Measurements from ENCODE around the gene NAT16.
A peak's percentile ranks its signal among the peaks of the same experiment; 100 is the strongest.
"Not testable (repeated sequence)": the region's sequence is repeated elsewhere in the genome, so short reads cannot be mapped to it uniquely, and the experiment has no call there.

Gene NAT16

DNA sequence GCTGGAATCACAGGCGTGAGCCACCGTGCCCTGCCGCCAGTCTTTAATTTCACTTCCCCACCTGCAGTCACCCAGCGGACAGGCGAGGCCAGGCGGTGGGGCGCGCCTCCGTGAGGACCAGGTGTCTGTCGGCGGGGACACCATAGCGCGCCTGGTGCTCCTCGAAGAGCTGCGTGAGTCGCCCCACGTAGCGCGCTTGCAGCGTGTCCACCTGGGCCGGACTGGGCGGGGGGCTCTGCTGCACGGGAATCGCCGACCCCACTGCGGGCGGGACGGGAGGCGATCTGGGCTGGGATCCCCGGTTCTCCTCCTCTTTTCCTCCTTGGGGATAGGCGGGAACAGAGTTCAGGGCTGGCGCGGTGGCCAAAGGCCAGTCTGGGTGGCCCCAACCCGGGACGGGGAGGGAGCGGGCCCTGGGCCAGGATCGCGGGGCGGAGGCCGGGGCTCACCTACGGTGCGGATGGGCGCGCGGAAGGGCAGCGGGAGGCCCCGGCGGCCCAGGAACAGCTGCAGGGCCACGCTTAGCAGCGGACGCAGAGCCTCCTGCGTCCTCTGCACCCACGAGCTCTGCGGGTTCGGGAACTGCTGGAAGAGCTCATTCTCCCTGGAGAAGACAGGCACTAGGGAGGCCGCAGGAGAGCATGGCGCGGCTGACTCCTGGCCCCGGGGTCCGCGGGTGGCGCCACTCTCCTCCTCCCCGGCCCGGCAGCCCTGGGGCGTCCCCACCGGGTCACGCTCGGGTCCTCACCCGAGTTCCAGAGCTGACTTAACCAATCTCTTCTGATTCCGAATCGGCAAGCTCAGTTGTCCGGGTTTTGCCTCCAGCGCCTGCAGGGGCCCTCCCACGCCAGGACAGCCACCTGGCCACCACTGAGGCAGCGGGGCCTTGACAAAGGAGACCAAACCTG, 21.9 kb upstream of the NAT16 start:
- WGBS: 86% methylated on average over 75 of the region's 75 CpGs
- Histone ChIP-seq H3K9me3 (ENCODE audit: insufficient read depth, low read depth, low read length) (no peaks in the 10 kb centered on the region), H3K4me1 (ENCODE audit: insufficient read depth, low read length) (peaks cover 10% of the 10 kb centered on the region), H3K27ac (ENCODE audit: low read depth, low read length) (no peak overlapping the region), H3K36me3 (ENCODE audit: insufficient read depth, low read length) (peaks cover 6% of the 10 kb centered on the region; the same call in 1 of the 2 replicates), H3K4me3 (ENCODE audit: low read length) (peak overlapping the region; percentile 54), H3K27me3 (ENCODE audit: insufficient read depth, low read length) (peaks cover 16% of the 10 kb centered on the region), H3K9ac (ENCODE audit: low read depth, low read length) (peak overlapping the region; percentile 54)

DNA sequence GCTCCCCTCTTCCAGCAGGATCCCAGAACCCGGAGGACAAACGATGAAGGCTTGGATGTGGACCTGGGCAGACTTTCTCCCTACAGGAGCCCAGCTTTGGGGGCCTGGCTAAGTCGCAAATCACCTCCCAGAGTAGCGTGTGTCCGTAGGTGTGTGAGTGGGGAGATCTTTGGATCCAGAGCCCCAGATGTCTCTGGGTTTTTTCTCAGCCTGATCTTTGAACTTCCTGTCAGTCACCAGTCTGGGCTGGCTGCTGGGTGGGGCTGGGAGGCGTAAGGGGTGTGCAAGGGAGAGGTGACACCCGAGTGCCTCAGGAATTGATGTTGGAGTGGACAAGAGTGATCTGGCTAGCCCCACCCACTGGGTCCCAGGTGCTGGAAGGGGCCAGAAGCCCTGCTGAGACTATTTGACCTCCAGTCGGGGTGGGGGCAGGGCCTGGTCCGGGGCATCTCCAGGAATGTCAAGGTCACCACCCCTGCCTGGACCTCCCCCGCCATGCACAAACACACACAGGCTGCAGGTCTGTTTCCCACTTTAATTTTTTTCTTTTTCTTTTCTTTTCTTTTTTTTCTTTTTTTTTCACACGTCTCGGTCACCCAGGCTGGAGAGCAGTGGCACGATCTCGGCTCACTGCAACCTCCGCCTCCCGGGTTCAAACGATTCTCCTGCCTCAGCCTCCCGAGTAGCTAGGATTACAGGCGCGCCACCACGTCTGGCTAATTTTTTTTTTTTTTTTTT, 20.9 kb upstream of the NAT16 start, which contains the start of gene MOGAT3:
MOGAT3 (minus strand) TSS at position 175 of the 738 bp plus-strand sequence. CDS start 182 bp downstream, outside the sequence.
- peak within 1 kb of the TSS; percentile 54 for H3K9ac ChIP-seq (ENCODE audit: low read depth, low read length)
- peak within 1 kb of the TSS; percentile 54 for H3K4me3 ChIP-seq (ENCODE audit: low read length)
- H3K4me1 ChIP-seq (ENCODE audit: insufficient read depth, low read length): peaks cover 10% of the 10 kb centered on the region
- WGBS: 58% methylated on average over 21 of the region's 21 CpGs
- no peaks in the 10 kb centered on the region for H3K9me3 ChIP-seq (ENCODE audit: insufficient read depth, low read depth, low read length)
- H3K27ac ChIP-seq (ENCODE audit: low read depth, low read length): peak within 1 kb of the TSS; percentile 57; the same call in 1 of the 2 replicates
- peaks cover under 1% of the 10 kb centered on the region; the same call in 1 of the 2 replicates for H3K36me3 ChIP-seq (ENCODE audit: insufficient read depth, low read length)
- H3K27me3 ChIP-seq (ENCODE audit: insufficient read depth, low read length): peaks cover 16% of the 10 kb centered on the region

DNA sequence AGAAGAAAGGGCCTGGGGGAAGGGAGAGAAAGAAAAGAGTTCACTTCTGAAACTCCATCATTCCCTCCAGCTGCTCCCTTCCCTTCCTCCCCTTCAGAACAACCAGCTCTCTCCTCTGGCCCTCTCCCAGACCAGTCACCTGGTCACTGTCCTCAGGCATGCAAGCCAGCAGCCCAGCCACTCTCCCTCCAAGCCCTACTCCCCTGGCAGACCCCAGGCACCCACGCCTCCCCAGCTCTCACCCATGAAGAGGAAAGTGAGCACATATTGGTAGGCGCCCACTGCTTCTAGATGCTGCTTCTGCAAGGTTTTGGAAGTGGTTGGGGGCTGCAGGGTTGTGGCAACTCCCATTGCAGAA, 20.4 kb upstream of the NAT16 start:
- peak overlapping the region; percentile 57; the same call in 1 of the 2 replicates for H3K27ac ChIP-seq (ENCODE audit: low read depth, low read length)
- no peaks in the 10 kb centered on the region for H3K9me3 ChIP-seq (ENCODE audit: insufficient read depth, low read depth, low read length)
- peaks cover 16% of the 10 kb centered on the region for H3K27me3 ChIP-seq (ENCODE audit: insufficient read depth, low read length)
- H3K9ac ChIP-seq (ENCODE audit: low read depth, low read length): no peak overlapping the region
- no peak overlapping the region for H3K4me3 ChIP-seq (ENCODE audit: low read length)
- H3K36me3 ChIP-seq (ENCODE audit: insufficient read depth, low read length): no peaks in the 10 kb centered on the region
- peaks cover 10% of the 10 kb centered on the region for H3K4me1 ChIP-seq (ENCODE audit: insufficient read depth, low read length)
- 86% methylated on average over 2 of the region's 2 CpGs for WGBS

DNA sequence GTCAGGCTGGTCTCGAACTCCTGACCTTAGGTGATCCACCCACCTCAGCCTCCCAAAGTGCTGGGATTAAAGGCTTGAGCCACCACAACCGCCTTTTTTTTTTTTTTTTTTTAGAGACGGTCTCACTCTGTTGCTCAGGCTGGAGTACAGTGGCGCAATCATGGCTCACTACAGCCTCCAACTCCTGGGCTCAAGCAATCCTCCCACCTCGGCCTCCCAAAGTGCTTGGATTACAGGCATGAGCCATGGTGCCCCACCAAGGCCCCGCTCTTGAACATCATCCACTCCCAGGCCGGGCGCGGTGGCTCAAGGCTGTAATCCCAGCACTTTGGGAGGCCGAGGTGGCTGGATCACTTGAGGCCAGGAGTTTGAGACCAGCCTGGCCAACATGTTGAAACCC, 19.4 kb upstream of the NAT16 start:
- not testable (repeated sequence) for H3K4me3 ChIP-seq (ENCODE audit: low read length); H3K36me3 ChIP-seq (ENCODE audit: insufficient read depth, low read length); H3K9me3 ChIP-seq (ENCODE audit: insufficient read depth, low read depth, low read length); H3K27ac ChIP-seq (ENCODE audit: low read depth, low read length); H3K9ac ChIP-seq (ENCODE audit: low read depth, low read length)
- peaks cover 16% of the 10 kb centered on the region for H3K27me3 ChIP-seq (ENCODE audit: insufficient read depth, low read length)
- peaks cover 10% of the 10 kb centered on the region for H3K4me1 ChIP-seq (ENCODE audit: insufficient read depth, low read length)
- 95% methylated on average over 10 of the region's 10 CpGs for WGBS

DNA sequence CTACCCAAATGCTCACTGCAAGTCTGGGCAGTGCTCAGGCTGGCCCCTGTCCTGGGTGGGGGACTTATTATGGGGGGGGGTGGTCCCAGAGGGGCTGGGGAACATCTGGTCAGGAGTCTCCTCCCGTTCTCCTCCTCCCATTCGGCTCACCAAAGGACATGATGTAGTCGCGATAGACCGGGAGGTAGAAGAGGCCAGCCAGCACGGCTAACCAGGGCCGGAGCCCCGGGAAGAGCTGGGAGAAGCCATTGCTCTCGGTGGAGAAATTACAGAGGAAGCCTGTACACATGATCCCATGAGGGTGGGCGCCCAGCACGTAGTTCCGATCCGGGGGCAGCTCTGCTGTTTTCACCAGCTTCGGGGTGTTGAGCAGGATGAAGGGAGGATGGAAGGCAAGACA, 18.4 kb upstream of the NAT16 start:
- 90% methylated on average over 14 of the region's 14 CpGs for WGBS
- Histone ChIP-seq H3K9me3 (ENCODE audit: insufficient read depth, low read depth, low read length) (no peaks in the 10 kb centered on the region), H3K36me3 (ENCODE audit: insufficient read depth, low read length) (no peaks in the 10 kb centered on the region), H3K4me1 (ENCODE audit: insufficient read depth, low read length) (peaks cover 10% of the 10 kb centered on the region), H3K27ac (ENCODE audit: low read depth, low read length) (no peak overlapping the region), H3K27me3 (ENCODE audit: insufficient read depth, low read length) (peaks cover 16% of the 10 kb centered on the region), H3K9ac (ENCODE audit: low read depth, low read length) (no peak overlapping the region), H3K4me3 (ENCODE audit: low read length) (no peak overlapping the region)

DNA sequence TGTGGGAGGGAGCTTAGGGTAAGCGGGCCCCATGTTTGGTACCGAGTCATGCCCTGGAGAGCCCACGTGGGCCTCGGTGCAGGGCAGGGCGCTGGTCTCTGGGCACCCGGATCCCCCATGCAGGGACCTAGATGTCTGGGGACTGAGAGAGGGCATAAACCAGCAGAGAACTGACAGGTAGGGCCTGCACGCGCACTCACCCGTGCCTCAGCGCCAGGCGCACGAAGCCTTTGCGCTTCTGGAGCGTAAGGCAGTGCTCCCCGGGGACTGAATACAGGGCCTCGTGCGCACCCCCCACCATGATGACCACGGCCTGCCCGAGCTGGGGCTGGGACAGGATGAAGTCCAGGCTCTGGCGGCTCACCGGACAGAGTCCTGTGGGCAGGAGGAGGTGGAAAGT, 17.9 kb upstream of the NAT16 start:
- Histone ChIP-seq H3K9ac (ENCODE audit: low read depth, low read length) (no peak overlapping the region), H3K9me3 (ENCODE audit: insufficient read depth, low read depth, low read length) (no peaks in the 10 kb centered on the region), H3K27me3 (ENCODE audit: insufficient read depth, low read length) (peaks cover 16% of the 10 kb centered on the region), H3K4me1 (ENCODE audit: insufficient read depth, low read length) (peaks cover 10% of the 10 kb centered on the region), H3K36me3 (ENCODE audit: insufficient read depth, low read length) (no peaks in the 10 kb centered on the region), H3K4me3 (ENCODE audit: low read length) (no peak overlapping the region), H3K27ac (ENCODE audit: low read depth, low read length) (no peak overlapping the region)
- WGBS: 94% methylated on average over 21 of the region's 21 CpGs

DNA sequence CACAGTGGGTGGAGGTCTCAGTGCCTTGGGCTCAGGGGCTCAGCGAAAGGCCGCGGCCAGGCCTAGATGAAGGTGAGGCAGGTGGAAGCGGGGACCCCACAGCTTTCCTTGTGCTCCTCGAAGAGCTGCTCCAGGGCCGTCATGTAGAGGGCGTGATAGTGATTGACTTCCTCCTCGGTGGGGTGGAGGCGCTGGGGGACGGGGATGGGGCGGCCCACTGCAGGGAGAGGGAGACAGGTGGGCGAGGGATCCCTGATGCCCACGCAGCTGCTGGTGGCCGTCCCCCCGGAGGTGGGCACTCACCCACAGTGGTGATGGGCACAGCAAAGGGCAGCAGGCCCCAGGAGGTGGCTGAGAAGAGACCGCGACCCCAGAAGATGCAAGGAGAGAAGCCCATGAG, 15.8 kb upstream of the NAT16 start:
- Histone ChIP-seq H3K4me1 (ENCODE audit: insufficient read depth, low read length) (peaks cover 6% of the 10 kb centered on the region), H3K27ac (ENCODE audit: low read depth, low read length) (no peak overlapping the region)

DNA sequence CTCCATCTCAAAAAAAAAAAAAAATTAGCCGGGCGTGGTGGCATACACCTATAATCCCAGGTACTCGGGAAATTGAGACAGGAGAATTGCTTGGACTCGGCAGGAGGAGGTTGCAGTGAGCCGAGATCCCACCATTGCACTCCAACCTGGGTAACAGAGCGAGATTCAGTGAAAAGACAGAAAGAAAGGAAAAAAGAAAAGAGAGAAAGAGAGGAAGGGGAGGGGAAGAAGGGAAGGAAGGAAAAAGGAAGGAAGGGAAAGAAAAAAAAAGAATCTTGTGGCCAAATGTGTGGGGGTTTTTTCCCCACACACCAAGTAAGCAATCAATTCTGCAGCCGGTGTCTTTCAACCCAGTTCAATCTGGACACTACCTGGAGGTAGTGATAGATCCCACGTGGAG, 9.0 kb upstream of the NAT16 start:
- Histone ChIP-seq H3K9ac (ENCODE audit: low read depth, low read length) (no peak overlapping the region), H3K4me3 (ENCODE audit: low read length) (no peak overlapping the region), H3K4me1 (ENCODE audit: insufficient read depth, low read length) (no peaks in the 10 kb centered on the region), H3K9me3 (ENCODE audit: insufficient read depth, low read depth, low read length) (no peaks in the 10 kb centered on the region), H3K27ac (ENCODE audit: low read depth, low read length) (no peak overlapping the region), H3K36me3 (ENCODE audit: insufficient read depth, low read length) (no peaks in the 10 kb centered on the region), H3K27me3 (ENCODE audit: insufficient read depth, low read length) (no peaks in the 10 kb centered on the region)
- WGBS: 88% methylated on average over 8 of the region's 8 CpGs

More for the DNA sequence above, 15.8 kb upstream of the NAT16 start:
- 93% methylated on average over 17 of the region's 17 CpGs for WGBS
- H3K36me3 ChIP-seq (ENCODE audit: insufficient read depth, low read length): no peaks in the 10 kb centered on the region
- no peak overlapping the region for H3K9ac ChIP-seq (ENCODE audit: low read depth, low read length)
- no peaks in the 10 kb centered on the region; the same call in 1 of the 2 replicates for H3K27me3 ChIP-seq (ENCODE audit: insufficient read depth, low read length)
- no peaks in the 10 kb centered on the region for H3K9me3 ChIP-seq (ENCODE audit: insufficient read depth, low read depth, low read length)
- no peak overlapping the region for H3K4me3 ChIP-seq (ENCODE audit: low read length)

DNA sequence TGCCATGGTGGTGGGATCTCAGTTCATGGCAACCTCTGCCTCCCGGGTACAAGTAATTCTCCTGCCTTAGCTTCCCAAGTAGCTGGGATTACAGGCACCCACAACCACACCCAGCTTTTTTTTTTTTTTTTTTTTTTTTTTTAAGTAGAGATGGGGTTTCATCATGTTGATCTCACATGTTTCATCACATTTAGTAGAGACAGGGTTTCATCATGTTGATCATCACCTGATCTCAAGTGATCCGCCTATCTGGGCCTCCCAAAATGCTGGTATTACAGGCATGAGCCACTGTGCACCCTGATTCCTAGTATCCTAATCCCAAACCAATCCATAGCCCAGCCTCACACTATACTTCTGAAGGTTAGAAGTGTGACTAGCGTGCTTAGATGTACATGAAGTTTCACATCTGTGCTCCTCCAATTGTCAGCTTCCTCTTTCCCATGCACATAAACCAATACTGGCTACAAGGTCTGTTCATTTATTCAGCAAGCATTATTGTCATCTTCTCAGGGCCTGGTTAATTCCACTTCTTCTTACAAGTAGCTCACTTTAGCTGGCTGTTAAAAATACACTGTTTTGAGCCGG, 6.8 kb upstream of the NAT16 start:
- no peaks in the 10 kb centered on the region for H3K36me3 ChIP-seq (ENCODE audit: insufficient read depth, low read length)
- no peak overlapping the region for H3K9ac ChIP-seq (ENCODE audit: low read depth, low read length)
- WGBS: 92% methylated on average over 4 of the region's 4 CpGs
- H3K4me3 ChIP-seq (ENCODE audit: low read length): no peak overlapping the region
- H3K4me1 ChIP-seq (ENCODE audit: insufficient read depth, low read length): 0 out of 2 replicates have a peak, but pooled peaks cover 4% of the 10 kb centered on the region
- no peaks in the 10 kb centered on the region for H3K9me3 ChIP-seq (ENCODE audit: insufficient read depth, low read depth, low read length)
- no peak overlapping the region for H3K27ac ChIP-seq (ENCODE audit: low read depth, low read length)
- H3K27me3 ChIP-seq (ENCODE audit: insufficient read depth, low read length): no peaks in the 10 kb centered on the region

DNA sequence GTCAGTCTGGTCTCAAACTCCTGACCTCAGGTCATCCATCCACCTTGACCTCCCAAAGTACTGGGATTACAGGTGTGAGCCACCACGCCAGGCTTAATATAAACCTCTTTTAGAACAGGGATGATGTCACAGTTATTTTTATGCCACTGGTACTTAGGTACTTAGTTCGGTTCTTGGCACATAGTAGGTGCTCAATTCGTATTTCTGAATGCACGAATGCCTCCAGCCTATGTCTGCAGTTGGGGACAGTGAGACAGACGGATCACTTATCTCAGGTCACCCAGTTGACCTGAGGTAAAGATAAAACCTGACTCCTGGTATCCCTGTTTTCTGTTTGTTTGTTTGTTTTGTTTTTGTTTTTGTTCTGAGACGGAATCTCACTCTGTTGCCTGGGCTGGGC, 6.1 kb upstream of the NAT16 start:
- Histone ChIP-seq H3K36me3 (ENCODE audit: insufficient read depth, low read length) (no peaks in the 10 kb centered on the region), H3K27me3 (ENCODE audit: insufficient read depth, low read length) (peaks cover 3% of the 10 kb centered on the region; the same call in 1 of the 2 replicates)
- 91% methylated on average over 6 of the region's 6 CpGs for WGBS

More for the DNA sequence above, 6.1 kb upstream of the NAT16 start:
- H3K9ac ChIP-seq (ENCODE audit: low read depth, low read length): no peak overlapping the region
- no peak overlapping the region for H3K27ac ChIP-seq (ENCODE audit: low read depth, low read length)
- H3K4me3 ChIP-seq (ENCODE audit: low read length): no peak overlapping the region
- H3K4me1 ChIP-seq (ENCODE audit: insufficient read depth, low read length): 0 out of 2 replicates have a peak, but pooled peaks cover 4% of the 10 kb centered on the region
- no peaks in the 10 kb centered on the region for H3K9me3 ChIP-seq (ENCODE audit: insufficient read depth, low read depth, low read length)
